ENCODE measurements around the gene SET.

The SET gene

GRCh38 chr9:128712451-128713410, 23.7 kb downstream of the SET start:
- Histone ChIP-seq H3K36me3 (ENCODE audit: control insufficient read depth, insufficient read depth, low read length) (no peaks in the 10 kb centered on the region), H3K9me3 (ENCODE audit: control insufficient read depth, low read length) (no peaks in the 10 kb centered on the region), H3K27me3 (replicated peaks; ENCODE audit: control insufficient read depth, insufficient read depth, low read length, poor library complexity, severe bottlenecking) (no peaks in the 10 kb centered on the region), H3K27ac (ENCODE audit: insufficient read depth, low read length, poor library complexity, severe bottlenecking) (no peak overlapping the region), H3K4me1 (ENCODE audit: control insufficient read depth, insufficient read depth, low read length, poor library complexity, severe bottlenecking) (no peaks in the 10 kb centered on the region), H3K4me3 (ENCODE audit: insufficient read depth, low read depth, low read length, poor library complexity, severe bottlenecking) (no peak overlapping the region)
- no peak for DNase-seq

GRCh38 chr9:128713411-128713780, 24.4 kb downstream of the SET start:
- DNase-seq = no peak
- no peaks in the 10 kb centered on the region for H3K4me1 ChIP-seq (ENCODE audit: control insufficient read depth, insufficient read depth, low read length, poor library complexity, severe bottlenecking)
- no peaks in the 10 kb centered on the region for H3K36me3 ChIP-seq (ENCODE audit: control insufficient read depth, insufficient read depth, low read length)
- H3K27ac ChIP-seq (ENCODE audit: insufficient read depth, low read length, poor library complexity, severe bottlenecking) = no peak overlapping the region
- H3K4me3 ChIP-seq (ENCODE audit: insufficient read depth, low read depth, low read length, poor library complexity, severe bottlenecking) = no peak overlapping the region
- H3K9me3 ChIP-seq (ENCODE audit: control insufficient read depth, low read length) = no peaks in the 10 kb centered on the region
- no peaks in the 10 kb centered on the region for H3K27me3 ChIP-seq (replicated peaks; ENCODE audit: control insufficient read depth, insufficient read depth, low read length, poor library complexity, severe bottlenecking)

DNA sequence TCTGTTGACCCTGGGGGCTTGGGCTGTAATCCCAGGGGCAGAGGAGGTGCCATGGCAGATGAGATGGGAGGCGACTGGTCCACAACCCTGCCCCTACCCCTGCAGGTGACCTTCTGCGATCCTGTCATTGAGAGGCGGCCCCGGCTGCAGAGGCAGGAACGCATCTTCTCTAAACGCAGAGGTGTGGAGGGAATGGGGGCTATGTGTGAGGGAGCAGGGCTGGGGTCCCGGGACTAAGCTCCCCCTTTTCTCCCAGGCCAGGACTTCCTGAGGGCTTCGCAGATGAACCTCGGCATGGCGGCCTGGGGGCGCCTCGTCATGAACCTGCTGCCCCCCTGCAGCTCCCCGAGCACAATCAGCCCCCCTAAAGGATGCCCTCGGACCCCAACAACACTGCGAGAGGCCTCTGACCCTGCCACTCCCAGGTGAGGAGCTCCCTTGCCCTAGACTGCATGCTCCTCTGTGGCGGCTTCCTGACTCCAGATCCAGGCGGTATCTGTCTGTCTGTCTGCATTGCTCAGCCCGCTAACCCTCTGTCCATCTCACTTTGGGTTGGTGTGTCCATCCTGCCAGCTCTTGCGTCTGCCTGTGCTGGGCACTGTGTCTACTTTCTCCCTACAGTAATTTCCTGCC, 25.0 kb downstream of the SET start:
- Histone ChIP-seq H3K9me3 (ENCODE audit: control insufficient read depth, low read length) (no peaks in the 10 kb centered on the region), H3K4me1 (ENCODE audit: control insufficient read depth, insufficient read depth, low read length, poor library complexity, severe bottlenecking) (no peaks in the 10 kb centered on the region), H3K4me3 (ENCODE audit: insufficient read depth, low read depth, low read length, poor library complexity, severe bottlenecking) (no peak overlapping the region), H3K36me3 (ENCODE audit: control insufficient read depth, insufficient read depth, low read length) (no peaks in the 10 kb centered on the region), H3K27me3 (replicated peaks; ENCODE audit: control insufficient read depth, insufficient read depth, low read length, poor library complexity, severe bottlenecking) (no peaks in the 10 kb centered on the region), H3K27ac (ENCODE audit: insufficient read depth, low read length, poor library complexity, severe bottlenecking) (no peak overlapping the region)
- DNase-seq = no peak

DNA sequence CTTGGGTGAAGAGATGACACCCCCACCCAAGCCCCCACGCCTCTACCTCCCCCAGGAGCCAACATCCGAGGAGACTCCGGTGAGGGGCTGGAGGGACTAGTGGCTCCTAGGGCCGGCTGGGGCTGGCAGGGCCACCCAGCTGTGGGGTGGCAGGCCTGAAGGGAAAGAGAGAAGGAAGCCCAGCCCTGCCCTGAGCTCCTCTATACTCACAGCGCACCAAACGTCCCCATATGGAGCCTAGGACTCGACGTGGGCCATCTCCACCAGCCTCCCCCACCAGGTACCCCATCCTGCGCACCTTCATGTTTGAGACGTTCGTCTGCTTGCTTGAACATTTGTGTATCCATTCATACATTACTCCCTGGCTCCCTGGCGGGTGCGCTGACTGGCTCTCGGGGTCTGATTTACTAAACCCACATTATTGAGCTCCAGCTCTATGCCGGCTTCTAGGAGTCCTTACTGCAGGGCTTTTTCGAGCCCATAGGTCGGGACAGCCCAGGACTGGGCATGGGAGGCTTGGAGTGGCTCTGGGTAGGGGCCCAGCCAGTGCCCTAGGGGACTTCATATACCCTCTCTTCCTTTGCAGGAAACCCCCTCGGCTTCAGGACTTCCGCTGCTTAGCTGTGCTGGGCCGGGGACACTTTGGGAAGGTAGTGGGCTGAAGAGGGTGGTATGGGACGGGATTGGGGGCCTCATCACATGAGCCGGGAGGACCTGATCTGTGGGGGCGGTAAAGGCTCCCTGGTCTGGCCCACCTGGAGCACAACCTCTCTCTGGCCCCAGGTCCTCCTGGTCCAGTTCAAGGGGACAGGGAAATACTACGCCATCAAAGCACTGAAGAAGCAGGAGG, 25.8 kb downstream of the SET start:
- Histone ChIP-seq H3K27ac (ENCODE audit: insufficient read depth, low read length, poor library complexity, severe bottlenecking) (no peak overlapping the region), H3K36me3 (ENCODE audit: control insufficient read depth, insufficient read depth, low read length) (no peaks in the 10 kb centered on the region), H3K9me3 (ENCODE audit: control insufficient read depth, low read length) (no peaks in the 10 kb centered on the region), H3K4me1 (ENCODE audit: control insufficient read depth, insufficient read depth, low read length, poor library complexity, severe bottlenecking) (no peaks in the 10 kb centered on the region), H3K4me3 (ENCODE audit: insufficient read depth, low read depth, low read length, poor library complexity, severe bottlenecking) (no peak overlapping the region), H3K27me3 (replicated peaks; ENCODE audit: control insufficient read depth, insufficient read depth, low read length, poor library complexity, severe bottlenecking) (no peaks in the 10 kb centered on the region)
- no peak for DNase-seq

GRCh38 chr9:128715436-128715750, 26.4 kb downstream of the SET start:
- H3K27ac ChIP-seq (ENCODE audit: insufficient read depth, low read length, poor library complexity, severe bottlenecking) = no peak overlapping the region
- no peak for DNase-seq
- peaks cover under 1% of the 10 kb centered on the region for H3K36me3 ChIP-seq (ENCODE audit: control insufficient read depth, insufficient read depth, low read length)
- no peaks in the 10 kb centered on the region for H3K4me1 ChIP-seq (ENCODE audit: control insufficient read depth, insufficient read depth, low read length, poor library complexity, severe bottlenecking)
- no peaks in the 10 kb centered on the region for H3K27me3 ChIP-seq (replicated peaks; ENCODE audit: control insufficient read depth, insufficient read depth, low read length, poor library complexity, severe bottlenecking)
- no peaks in the 10 kb centered on the region for H3K9me3 ChIP-seq (ENCODE audit: control insufficient read depth, low read length)
- no peak overlapping the region for H3K4me3 ChIP-seq (ENCODE audit: insufficient read depth, low read depth, low read length, poor library complexity, severe bottlenecking)

DNA sequence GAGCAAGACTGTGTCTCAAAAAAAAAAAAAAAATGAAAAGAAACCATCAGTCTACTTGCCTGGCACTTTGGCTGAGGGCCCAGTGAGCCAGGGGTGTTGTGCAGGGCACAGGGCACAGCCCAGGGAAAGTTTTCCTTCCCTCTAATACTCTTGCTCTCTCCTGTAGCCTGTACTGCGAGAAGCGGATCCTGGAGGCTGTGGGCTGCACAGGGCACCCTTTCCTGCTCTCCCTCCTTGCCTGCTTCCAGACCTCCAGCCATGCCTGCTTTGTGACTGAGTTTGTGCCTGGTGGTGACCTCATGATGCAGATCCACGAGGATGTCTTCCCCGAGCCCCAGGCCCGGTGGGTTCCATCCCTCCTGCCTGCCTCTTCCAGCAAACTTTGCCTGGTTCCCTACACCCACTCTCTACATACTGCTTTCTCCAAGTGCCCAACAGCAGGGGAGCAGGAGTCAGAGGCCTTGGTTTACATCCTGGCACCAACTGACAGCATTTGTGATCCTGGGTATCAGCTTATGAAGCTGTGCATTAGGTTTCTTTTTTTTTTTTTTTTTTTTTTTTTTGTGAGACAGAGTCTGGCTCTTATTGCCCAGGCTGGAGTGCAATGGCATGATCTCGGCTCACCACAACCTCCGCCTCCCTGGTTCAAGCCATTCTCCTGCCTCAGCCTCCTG, 27.7 kb downstream of the SET start:
- no peak overlapping the region for H3K4me3 ChIP-seq (ENCODE audit: insufficient read depth, low read depth, low read length, poor library complexity, severe bottlenecking)
- H3K9me3 ChIP-seq (ENCODE audit: control insufficient read depth, low read length) = no peaks in the 10 kb centered on the region
- H3K36me3 ChIP-seq (ENCODE audit: control insufficient read depth, insufficient read depth, low read length) = peaks cover 14% of the 10 kb centered on the region
- no peaks in the 10 kb centered on the region for H3K27me3 ChIP-seq (replicated peaks; ENCODE audit: control insufficient read depth, insufficient read depth, low read length, poor library complexity, severe bottlenecking)
- H3K4me1 ChIP-seq (ENCODE audit: control insufficient read depth, insufficient read depth, low read length, poor library complexity, severe bottlenecking) = no peaks in the 10 kb centered on the region
- DNase-seq = no peak
- no peak overlapping the region for H3K27ac ChIP-seq (ENCODE audit: insufficient read depth, low read length, poor library complexity, severe bottlenecking)

GRCh38 chr9:128718047-128718446, 29.0 kb downstream of the SET start:
- peaks cover 15% of the 10 kb centered on the region for H3K36me3 ChIP-seq (ENCODE audit: control insufficient read depth, insufficient read depth, low read length)
- no peaks in the 10 kb centered on the region for H3K27me3 ChIP-seq (replicated peaks; ENCODE audit: control insufficient read depth, insufficient read depth, low read length, poor library complexity, severe bottlenecking)
- H3K27ac ChIP-seq (ENCODE audit: insufficient read depth, low read length, poor library complexity, severe bottlenecking) = no peak overlapping the region
- no peaks in the 10 kb centered on the region for H3K9me3 ChIP-seq (ENCODE audit: control insufficient read depth, low read length)
- no peak overlapping the region for H3K4me3 ChIP-seq (ENCODE audit: insufficient read depth, low read depth, low read length, poor library complexity, severe bottlenecking)
- no peaks in the 10 kb centered on the region for H3K4me1 ChIP-seq (ENCODE audit: control insufficient read depth, insufficient read depth, low read length, poor library complexity, severe bottlenecking)
- DNase-seq = no peak

DNA sequence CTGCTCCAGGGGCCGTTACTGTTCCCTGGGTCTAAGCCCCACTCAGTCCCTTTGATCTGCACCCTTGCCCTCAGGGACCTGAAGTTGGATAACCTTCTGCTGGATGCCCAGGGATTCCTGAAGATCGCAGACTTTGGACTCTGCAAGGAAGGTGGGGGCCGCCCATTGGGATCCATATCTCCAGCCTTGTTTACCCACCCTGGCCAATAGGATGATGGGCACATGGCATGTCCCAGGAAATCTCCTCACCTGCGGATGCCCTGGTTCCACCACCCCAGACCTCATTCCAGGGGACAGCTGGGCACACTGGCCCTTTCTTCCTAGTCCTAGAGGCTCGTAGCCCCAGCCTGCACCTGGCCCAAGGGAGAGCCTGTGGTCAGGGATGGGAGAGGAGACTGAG, 29.5 kb downstream of the SET start:
- Histone ChIP-seq H3K4me1 (ENCODE audit: control insufficient read depth, insufficient read depth, low read length, poor library complexity, severe bottlenecking) (peaks cover 4% of the 10 kb centered on the region), H3K36me3 (ENCODE audit: control insufficient read depth, insufficient read depth, low read length) (peaks cover 15% of the 10 kb centered on the region), H3K27me3 (replicated peaks; ENCODE audit: control insufficient read depth, insufficient read depth, low read length, poor library complexity, severe bottlenecking) (no peaks in the 10 kb centered on the region), H3K4me3 (ENCODE audit: insufficient read depth, low read depth, low read length, poor library complexity, severe bottlenecking) (no peak overlapping the region), H3K27ac (ENCODE audit: insufficient read depth, low read length, poor library complexity, severe bottlenecking) (no peak overlapping the region), H3K9me3 (ENCODE audit: control insufficient read depth, low read length) (no peaks in the 10 kb centered on the region)
- DNase-seq = no peak

DNA sequence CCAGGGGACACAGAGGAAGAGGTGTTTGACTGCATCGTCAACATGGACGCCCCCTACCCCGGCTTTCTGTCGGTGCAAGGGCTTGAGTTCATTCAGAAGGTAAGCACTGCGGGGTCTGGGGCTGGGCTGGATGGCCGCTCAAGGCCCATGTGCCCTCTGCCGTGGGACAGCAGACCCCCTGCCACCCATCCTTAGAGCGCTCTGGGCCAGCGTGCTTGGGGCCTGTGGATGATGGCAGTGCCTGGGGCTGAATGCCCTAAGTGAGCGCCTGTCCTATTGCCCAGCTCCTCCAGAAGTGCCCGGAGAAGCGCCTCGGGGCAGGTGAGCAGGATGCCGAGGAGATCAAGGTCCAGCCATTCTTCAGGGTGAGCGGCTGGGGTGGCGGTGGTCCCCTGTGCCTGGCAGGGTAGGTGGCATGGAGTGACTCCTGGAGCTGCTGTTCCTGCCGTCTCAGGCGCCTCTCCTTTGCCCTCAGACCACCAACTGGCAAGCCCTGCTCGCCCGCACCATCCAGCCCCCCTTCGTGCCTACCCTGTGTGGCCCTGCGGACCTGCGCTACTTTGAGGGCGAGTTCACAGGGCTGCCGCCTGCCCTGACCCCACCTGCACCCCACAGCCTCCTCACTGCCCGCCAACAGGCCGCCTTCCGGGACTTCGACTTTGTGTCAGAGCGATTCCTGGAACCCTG, 31.0 kb downstream of the SET start:
- Histone ChIP-seq H3K36me3 (ENCODE audit: control insufficient read depth, insufficient read depth, low read length) (peaks cover 15% of the 10 kb centered on the region), H3K27ac (ENCODE audit: insufficient read depth, low read length, poor library complexity, severe bottlenecking) (no peak overlapping the region)
- DNase-seq = no peak

More for the DNA sequence above, 31.0 kb downstream of the SET start:
- Histone ChIP-seq H3K4me3 (ENCODE audit: insufficient read depth, low read depth, low read length, poor library complexity, severe bottlenecking) (no peak overlapping the region), H3K27me3 (replicated peaks; ENCODE audit: control insufficient read depth, insufficient read depth, low read length, poor library complexity, severe bottlenecking) (no peaks in the 10 kb centered on the region), H3K9me3 (ENCODE audit: control insufficient read depth, low read length) (no peaks in the 10 kb centered on the region), H3K4me1 (ENCODE audit: control insufficient read depth, insufficient read depth, low read length, poor library complexity, severe bottlenecking) (peaks cover 14% of the 10 kb centered on the region)

Measured in effector memory CD4-positive, alpha-beta T cell (primary cell).